ENCODE results near the gene B4GAT1. TPM values are rescaled to one million over a fixed set of nuclear protein-coding genes. Genes with fewer than 3 reads are reported as not detected.

The B4GAT1 gene
- total and polyA plus RNA-seq, 2 donors (not counting 1 experiment from before 2014, with no cell fraction given) = 1.4 to 5.2 TPM

- ChIA-PET CTCF (interaction anchor here (2.0 kb wide), 1 partner anchor 28 kb away, joined by 6 read pairs; no protein-coding TSS in a partner anchor), POLR2A (interaction anchor here (0.6 to 0.8 kb wide), 5 partner anchors 29 to 441 kb away, joined by 3 to 7 read pairs (median 4); no protein-coding TSS in a partner anchor)
- TF ChIP-seq CTCF (IDR thresholded peaks at IDR 0.05) (no peak), EZH2 (IDR thresholded peaks at IDR 0.05; ENCODE audit: borderline replicate concordance, insufficient read depth, low read depth, low read length, poor library complexity, severe bottlenecking) (no peak)
- intact Hi-C loops (cut with micrococcal nuclease) = no loop called here
- no peaks in the 10 kb centered on the region for H4K20me1 ChIP-seq (ENCODE audit: control insufficient read depth, insufficient read depth, low read length, poor library complexity, severe bottlenecking)
- H3K9ac ChIP-seq (ENCODE audit: low read length) = no peak overlapping the region
- no peaks in the 10 kb centered on the region for H3K9me3 Mint-ChIP-seq (ENCODE audit: insufficient read depth)
- H3K27ac ChIP-seq (ENCODE audit: low read length in 2 of 2) = no peak overlapping the region
- H3K4me2 ChIP-seq (replicated peaks; ENCODE audit: low read depth, low read length, poor library complexity, severe bottlenecking) = peak overlapping the region; percentile 77
- H3K4me3 Mint-ChIP-seq = peak overlapping the region; percentile 54
- H3K79me2 ChIP-seq (ENCODE audit: control insufficient read depth, insufficient read depth, low read length) = no peaks in the 10 kb centered on the region
- WGBS (ENCODE audit: insufficient coverage) = 92% methylated on average over 52 of the region's 52 CpGs
- H3K4me1 Mint-ChIP-seq = peaks cover 53% of the 10 kb centered on the region
- H3K36me3 ChIP-seq (replicated peaks in 1 of 2; ENCODE audit: control extremely low read depth in 1 of 2, control insufficient read depth in 1 of 2, extremely low read depth in 1 of 2, insufficient read depth in 2 of 2, low read length in 1 of 2) = no peaks in the 10 kb centered on the region
- peak overlapping the region; percentile 50 for H2AFZ ChIP-seq (ENCODE audit: insufficient read depth, low read depth, low read length, poor library complexity, severe bottlenecking)
- DNase-seq (no peak), ATAC-seq (ENCODE audit: low read depth) (no peak)
- H3K27me3 Mint-ChIP-seq = no peaks in the 10 kb centered on the region
- no peaks in the 10 kb centered on the region for H3K27me3 ChIP-seq (replicated peaks in 1 of 4; ENCODE audit: control extremely low read depth in 1 of 4, control insufficient read depth in 3 of 4, insufficient read depth in 4 of 4, low read length in 3 of 4)
- peak overlapping the region; percentile 75 for H3K27ac Mint-ChIP-seq
- no peaks in the 10 kb centered on the region for H3K9me3 ChIP-seq (ENCODE audit: control extremely low read depth in 1 of 3, control insufficient read depth in 2 of 3, insufficient read depth in 1 of 3, low read length in 2 of 3)
- H3K4me1 ChIP-seq (ENCODE audit: control insufficient read depth in 2 of 2, insufficient read depth in 2 of 2, low read length in 2 of 2) = peaks cover 35 to 46% of the 10 kb centered on the region in 2 donors
- H3K4me3 ChIP-seq (ENCODE audit: control extremely low read depth in 1 of 5, extremely low read depth in 1 of 5, insufficient read depth in 1 of 5, low read depth in 2 of 5, low read length in 4 of 5) = no peak overlapping the region
Measured at GRCh38 chr11:66315921-66316811, 31.3 kb downstream of the B4GAT1 start.

- Histone ChIP-seq H2AFZ (ENCODE audit: insufficient read depth, low read depth, low read length, poor library complexity, severe bottlenecking) (no peak overlapping the region), H3K9me3 (ENCODE audit: control extremely low read depth in 1 of 3, control insufficient read depth in 2 of 3, insufficient read depth in 1 of 3, low read length in 2 of 3) (no peaks in the 10 kb centered on the region), H3K4me1 (ENCODE audit: control insufficient read depth in 2 of 2, insufficient read depth in 2 of 2, low read length in 2 of 2) (peaks cover 35 to 46% of the 10 kb centered on the region in 2 donors), H3K4me3 (ENCODE audit: control extremely low read depth in 1 of 5, extremely low read depth in 1 of 5, insufficient read depth in 1 of 5, low read depth in 2 of 5, low read length in 4 of 5) (no peak overlapping the region), H3K36me3 (replicated peaks in 1 of 2; ENCODE audit: control extremely low read depth in 1 of 2, control insufficient read depth in 1 of 2, extremely low read depth in 1 of 2, insufficient read depth in 2 of 2, low read length in 1 of 2) (no peaks in the 10 kb centered on the region), H4K20me1 (ENCODE audit: control insufficient read depth, insufficient read depth, low read length, poor library complexity, severe bottlenecking) (no peaks in the 10 kb centered on the region), H3K4me2 (replicated peaks; ENCODE audit: low read depth, low read length, poor library complexity, severe bottlenecking) (no peak overlapping the region), H3K27me3 (replicated peaks in 1 of 4; ENCODE audit: control extremely low read depth in 1 of 4, control insufficient read depth in 3 of 4, insufficient read depth in 4 of 4, low read length in 3 of 4) (no peaks in the 10 kb centered on the region), H3K9ac (ENCODE audit: low read length) (no peak overlapping the region), H3K27ac (ENCODE audit: low read length in 2 of 2) (no peak overlapping the region), H3K79me2 (ENCODE audit: control insufficient read depth, insufficient read depth, low read length) (no peaks in the 10 kb centered on the region)
- CTCF ChIA-PET = no interaction called here
- DNase-seq = no peak
- peak overlapping the region; percentile 75 for H3K27ac Mint-ChIP-seq
- peaks cover 53% of the 10 kb centered on the region for H3K4me1 Mint-ChIP-seq
- no peaks in the 10 kb centered on the region for H3K9me3 Mint-ChIP-seq (ENCODE audit: insufficient read depth)
- WGBS (ENCODE audit: insufficient coverage) = 95% methylated on average over 14 of the region's 14 CpGs
- POLR2A ChIA-PET = no interaction called here
- no peak for ATAC-seq (ENCODE audit: low read depth)
- intact Hi-C loops (cut with micrococcal nuclease) = no loop called here
- H3K27me3 Mint-ChIP-seq = no peaks in the 10 kb centered on the region
- H3K4me3 Mint-ChIP-seq = peak overlapping the region; percentile 54
- TF ChIP-seq CTCF (IDR thresholded peaks at IDR 0.05) (no peak), EZH2 (IDR thresholded peaks at IDR 0.05; ENCODE audit: borderline replicate concordance, insufficient read depth, low read depth, low read length, poor library complexity, severe bottlenecking) (no peak)
Measured at GRCh38 chr11:66315498-66315885, 31.9 kb downstream of the B4GAT1 start.
